B cell (primary cell): ENCODE data around the gene GSE1. TPM values are rescaled to one million over a fixed set of nuclear protein-coding genes. Genes with fewer than 3 reads are reported as not detected.

Experiments used
- ATAC-seq: fragments of 200-7000 bp; cut with Tn5 transposase; one replicate; pipeline ENCODE4 v1.10.0; 2021; ENCODE audit warnings: low read depth, mild to moderate bottlenecking, moderate number of reproducible peaks, moderate library complexity
- CTCF ChIA-PET: fragments of 350-600 bp; sonication (Branson Sonifier 250); formaldehyde crosslinking; loops from one replicate; lab custom pipeline; 2021; ENCODE audit warnings: antibody characterized with exemption, inconsistent platforms; lab: Charles Lee
- POLR2A ChIA-PET: fragments of 350-600 bp; sonication (Branson Sonifier 250); formaldehyde crosslinking; loops from one replicate; lab custom pipeline; 2021; ENCODE audit warnings: antibody characterized with exemption; lab: Charles Lee
- DNase-seq: peaks from one replicate; pipeline ENCODE4 v3.0.0; 2013
- H2AFZ ChIP-seq: 2 replicates; pipeline ENCODE4 v1.6.1; 2012; ENCODE audit warnings: mild to moderate bottlenecking, low read depth, low read length; ENCODE audit not compliant: insufficient read depth, poor library complexity, severe bottlenecking
- H3K27ac ChIP-seq, 2 donors: 1 replicate in 1 of 2; 2 replicates in 1 of 2; pipeline ENCODE4 v1.5.1; 2012 to 2013; ENCODE audit warnings: low read length in 2 of 2, mild to moderate bottlenecking in 2 of 2, moderate library complexity in 1 of 2
- H3K27me3 ChIP-seq, 4 experiments: fragments of 200-600 bp in 1 of 4; sonication (generic) in 1 of 4; replicated peaks in 1 of 4; 1 replicate in 2 of 4; 2 replicates in 2 of 4; pipeline versions ENCODE4 v1.6.1 to v1.7.0; 2013 to 2016; ENCODE audit warnings: low read length in 3 of 4, mild to moderate bottlenecking in 2 of 4, mixed read lengths in 1 of 4, moderate library complexity in 1 of 4; ENCODE audit not compliant: insufficient read depth in 4 of 4, control insufficient read depth in 3 of 4; ENCODE audit errors: control extremely low read depth in 1 of 4
- H3K36me3 ChIP-seq, 2 experiments: replicated peaks in 1 of 2; 1 replicate in 1 of 2; 2 replicates in 1 of 2; pipeline versions ENCODE4 v1.6.1 to v1.7.1; 2013; ENCODE audit warnings: low read length in 1 of 2; ENCODE audit not compliant: insufficient read depth in 2 of 2, control insufficient read depth in 1 of 2; ENCODE audit errors: control extremely low read depth in 1 of 2, extremely low read depth in 1 of 2
- H3K4me1 ChIP-seq, 2 donors: fragments of 200-600 bp in 1 of 2; sonication (generic) in 1 of 2; 1 replicate in 1 of 2; 2 replicates in 1 of 2; pipeline versions ENCODE4 v1.5.1 to v1.6.1; 2013 to 2017; ENCODE audit warnings: low read length in 2 of 2; ENCODE audit not compliant: control insufficient read depth in 2 of 2, insufficient read depth in 2 of 2
- H3K4me2 ChIP-seq: replicated peaks from 2 replicates; pipeline ENCODE3; 2012; ENCODE audit warnings: mild to moderate bottlenecking, low read depth, low read length; ENCODE audit not compliant: poor library complexity, severe bottlenecking
- H3K4me3 ChIP-seq, 5 experiments: fragments of 200-600 bp in 1 of 5; sonication (generic) in 1 of 5; 1 replicate in 3 of 5; 2 replicates in 2 of 5; pipeline versions ENCODE4 v1.5.1 to v1.7.0; 2011 to 2016; ENCODE audit warnings: low read length in 4 of 5, mild to moderate bottlenecking in 4 of 5, low read depth in 2 of 5, control low read depth in 1 of 5, moderate library complexity in 1 of 5; ENCODE audit not compliant: insufficient read depth in 1 of 5; ENCODE audit errors: control extremely low read depth in 1 of 5, extremely low read depth in 1 of 5
- H3K79me2 ChIP-seq: fragments of 200-600 bp; sonication (generic); one replicate; pipeline ENCODE4 v1.6.0; 2016; ENCODE audit warnings: low read length; ENCODE audit not compliant: control insufficient read depth, insufficient read depth
- H3K9ac ChIP-seq: fragments of 200-600 bp; sonication (generic); 2 replicates; pipeline ENCODE4 v1.6.1; 2017; ENCODE audit warnings: mild to moderate bottlenecking, low read length, moderate library complexity
- H3K9me3 ChIP-seq, 3 donors: one replicate each; pipeline versions ENCODE4 v1.6.1 to v1.7.1; 2013; ENCODE audit warnings: low read length in 2 of 3; ENCODE audit not compliant: control insufficient read depth in 2 of 3, insufficient read depth in 1 of 3; ENCODE audit errors: control extremely low read depth in 1 of 3
- H4K20me1 ChIP-seq: 2 replicates; pipeline ENCODE4 v1.6.0; 2012; ENCODE audit warnings: mild to moderate bottlenecking, low read length; ENCODE audit not compliant: insufficient read depth, control insufficient read depth, poor library complexity, severe bottlenecking
- H3K27ac Mint-ChIP-seq: one replicate; pipeline ENCODE4 v1.8.0; 2021; ENCODE audit warnings: mixed read lengths
- H3K27me3 Mint-ChIP-seq: one replicate; pipeline ENCODE4 v1.8.0; 2021; ENCODE audit warnings: mixed read lengths
- H3K4me1 Mint-ChIP-seq: one replicate; pipeline ENCODE4 v1.8.0; 2021; ENCODE audit warnings: mixed read lengths
- H3K4me3 Mint-ChIP-seq: one replicate; pipeline ENCODE4 v1.8.0; 2021; ENCODE audit warnings: mixed read lengths
- H3K9me3 Mint-ChIP-seq: one replicate; pipeline ENCODE4 v1.8.0; 2022; ENCODE audit warnings: mixed read lengths; ENCODE audit not compliant: insufficient read depth
- EZH2 ChIP-seq: IDR thresholded peaks from 2 replicates; pipeline ENCODE4 v1.6.1; 2012; ENCODE audit warnings: borderline replicate concordance, low read depth, mild to moderate bottlenecking, moderate library complexity, low read length; ENCODE audit not compliant: insufficient read depth, poor library complexity, severe bottlenecking
- WGBS: methylation state at CpG from one replicate; pipeline ENCODE4 v1.1.5; 2013; ENCODE audit warnings: missing lambda C conversion rate; ENCODE audit not compliant: insufficient coverage; 5-methylcytosine and 5-hydroxymethylcytosine counted together
- intact Hi-C: fragments of 100-400 bp; cut with micrococcal nuclease; formaldehyde crosslinking; loops from one replicate; pipeline ENCODE4 v1.10.0; 2022
- polyA plus RNA-seq: library from polyadenylated mRNA; depleted of rRNA; stranded (reverse); fragments of >200 nt; gene quantifications from 2 replicates; pipeline ENCODE4 v1.2.3, GENCODE V29; 2012
- total RNA-seq, 2 donors: library from RNA; stranded (reverse); fragments of 120-200 nt in 1 of 2; gene quantifications; 1 replicate in 1 of 2; 2 replicates in 1 of 2; pipeline versions ENCODE4 v1.2.3 to v1.2.4, GENCODE V29; 2013 to 2022
- TF ChIP-seq, protein P1 (sequence below): fragments of 200-600 bp; IDR thresholded peaks from one replicate; pipeline ENCODE4 v1.8.0; 2022; ENCODE audit warnings: antibody characterized with exemption, mild to moderate bottlenecking

The GSE1 gene
- total and polyA plus RNA-seq, 2 donors (not counting 1 experiment from before 2014, with no cell fraction given) = 57.3 to 76.1 TPM

DNA sequence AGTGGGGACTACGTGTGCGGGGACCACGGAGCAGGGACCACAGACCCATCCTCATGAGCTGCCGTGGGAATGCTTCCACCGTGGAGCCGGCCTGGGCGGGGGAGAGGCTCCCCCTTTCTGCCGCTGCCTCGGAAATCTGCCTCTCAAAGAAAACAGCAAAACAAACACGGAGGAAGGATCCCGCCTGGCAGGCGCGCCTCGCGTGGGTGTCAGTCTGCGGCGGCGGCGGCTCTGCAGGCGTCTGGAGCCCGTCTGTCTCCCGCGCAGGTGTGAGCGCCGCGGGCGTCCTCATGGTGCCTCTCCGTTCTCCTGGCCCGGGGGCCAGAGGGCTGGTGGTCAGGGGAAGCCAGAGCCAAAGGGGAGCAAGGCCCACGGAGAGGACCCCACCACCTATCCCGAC is 27.5 kb downstream of the GSE1 start:
- TF ChIP-seq, protein P1, sequence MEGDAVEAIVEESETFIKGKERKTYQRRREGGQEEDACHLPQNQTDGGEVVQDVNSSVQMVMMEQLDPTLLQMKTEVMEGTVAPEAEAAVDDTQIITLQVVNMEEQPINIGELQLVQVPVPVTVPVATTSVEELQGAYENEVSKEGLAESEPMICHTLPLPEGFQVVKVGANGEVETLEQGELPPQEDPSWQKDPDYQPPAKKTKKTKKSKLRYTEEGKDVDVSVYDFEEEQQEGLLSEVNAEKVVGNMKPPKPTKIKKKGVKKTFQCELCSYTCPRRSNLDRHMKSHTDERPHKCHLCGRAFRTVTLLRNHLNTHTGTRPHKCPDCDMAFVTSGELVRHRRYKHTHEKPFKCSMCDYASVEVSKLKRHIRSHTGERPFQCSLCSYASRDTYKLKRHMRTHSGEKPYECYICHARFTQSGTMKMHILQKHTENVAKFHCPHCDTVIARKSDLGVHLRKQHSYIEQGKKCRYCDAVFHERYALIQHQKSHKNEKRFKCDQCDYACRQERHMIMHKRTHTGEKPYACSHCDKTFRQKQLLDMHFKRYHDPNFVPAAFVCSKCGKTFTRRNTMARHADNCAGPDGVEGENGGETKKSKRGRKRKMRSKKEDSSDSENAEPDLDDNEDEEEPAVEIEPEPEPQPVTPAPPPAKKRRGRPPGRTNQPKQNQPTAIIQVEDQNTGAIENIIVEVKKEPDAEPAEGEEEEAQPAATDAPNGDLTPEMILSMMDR = no peak
- no peak for TF ChIP-seq EZH2
- no peak overlapping the region for H3K4me3 Mint-ChIP-seq
- WGBS = 96% methylated on average over 31 of the region's 31 CpGs
- intact Hi-C loops = no loop called here
- Histone ChIP-seq H3K9me3 (no peaks in the 10 kb centered on the region), H3K36me3 (peaks cover under 1 to 29% of the 10 kb centered on the region in 2 experiments), H3K9ac (no peak overlapping the region), H3K27me3 (no peaks in the 10 kb centered on the region), H3K4me1 (no peaks in the 10 kb centered on the region), H3K4me2 (no peak overlapping the region), H2AFZ (no peak overlapping the region), H3K79me2 (peaks cover 99% of the 10 kb centered on the region), H3K27ac (no peak overlapping the region), H3K4me3 (no peak overlapping the region), H4K20me1 (peaks cover 100% of the 10 kb centered on the region)
- CTCF ChIA-PET = no interaction called here
- H3K4me1 Mint-ChIP-seq = peaks cover 8% of the 10 kb centered on the region
- no peak overlapping the region for H3K27ac Mint-ChIP-seq
- DNase-seq (no peak), ATAC-seq (no peak)
- POLR2A ChIA-PET = no interaction called here
- H3K9me3 Mint-ChIP-seq = no peaks in the 10 kb centered on the region
- H3K27me3 Mint-ChIP-seq = no peaks in the 10 kb centered on the region

DNA sequence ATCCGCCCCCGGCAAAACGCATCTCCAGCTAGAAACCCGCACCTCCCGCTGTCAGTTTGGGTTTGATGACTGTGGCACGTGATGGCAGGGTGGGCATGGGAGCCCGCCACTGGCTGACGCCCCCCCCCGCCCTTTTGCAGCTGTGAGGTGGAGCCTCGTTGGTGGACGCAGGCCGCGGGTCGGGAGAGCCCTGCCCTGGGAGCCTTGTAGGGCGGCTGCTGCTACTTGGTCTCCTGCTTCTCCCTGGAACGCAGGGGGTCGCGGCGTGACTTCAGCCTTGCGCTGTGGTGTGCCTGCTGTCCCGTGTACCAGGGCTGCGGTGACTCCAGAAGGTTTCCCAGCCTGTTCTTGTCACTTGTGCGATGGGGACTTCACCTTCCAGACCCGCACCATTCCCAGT is 28.2 kb downstream of the GSE1 start:
- H4K20me1 ChIP-seq = peaks cover 100% of the 10 kb centered on the region
- no peak overlapping the region for H3K27ac ChIP-seq
- no peaks in the 10 kb centered on the region for H3K4me1 ChIP-seq
- H2AFZ ChIP-seq = no peak overlapping the region
- TF ChIP-seq EZH2 = no peak
- TF ChIP-seq, protein P1 = no peak
- H3K9me3 ChIP-seq = no peaks in the 10 kb centered on the region
- Mint-ChIP-seq H3K4me3 (no peak overlapping the region), H3K27ac (no peak overlapping the region), H3K27me3 (no peaks in the 10 kb centered on the region), H3K9me3 (no peaks in the 10 kb centered on the region), H3K4me1 (peaks cover 10% of the 10 kb centered on the region)
- 90% methylated on average over 22 of the region's 24 CpGs for WGBS
- intact Hi-C loops = no loop called here
- peaks cover 1 to 29% of the 10 kb centered on the region in 2 experiments for H3K36me3 ChIP-seq
- ATAC-seq = no peak
- CTCF ChIA-PET = interaction anchor here (1.0 kb wide), 1 partner anchor 25 kb away, joined by 4 read pairs; no protein-coding TSS in a partner anchor
- no peak for DNase-seq
- H3K79me2 ChIP-seq = peaks cover 99% of the 10 kb centered on the region
- POLR2A ChIA-PET = no interaction called here
- no peak overlapping the region for H3K9ac ChIP-seq
- H3K27me3 ChIP-seq = no peaks in the 10 kb centered on the region
- H3K4me3 ChIP-seq = no peak overlapping the region
- no peak overlapping the region for H3K4me2 ChIP-seq
